Ishikawa (cell line): ENCODE data around the gene ELP5.

ENCODE experiments used
- CEBPB ChIP-seq: IDR thresholded peaks from 2 replicates; pipeline ENCODE4 v1.6.1; 2012
- CREB1 ChIP-seq: IDR thresholded peaks from 2 replicates; pipeline ENCODE4 v1.6.1; 2012; ENCODE audit warnings: low read depth
- EGR1 ChIP-seq: IDR thresholded peaks from 2 replicates; pipeline ENCODE4 v1.6.1; 2012
- EP300 ChIP-seq: IDR thresholded peaks from 2 replicates; pipeline ENCODE4 v1.6.1; 2012; ENCODE audit warnings: borderline replicate concordance
- FOXM1 ChIP-seq: IDR thresholded peaks from 2 replicates; pipeline ENCODE4 v1.6.1; 2012; ENCODE audit warnings: low read depth, borderline replicate concordance
- NFIC ChIP-seq: IDR thresholded peaks from 2 replicates; pipeline ENCODE4 v1.6.1; 2012
- RAD21 ChIP-seq: IDR thresholded peaks from 2 replicates; pipeline ENCODE4 v1.6.1; 2012; ENCODE audit warnings: low read depth
- REST ChIP-seq: IDR thresholded peaks from 2 replicates; pipeline ENCODE4 v1.6.1; 2012; ENCODE audit warnings: low read depth, mild to moderate bottlenecking
- TAF1 ChIP-seq: IDR thresholded peaks from 2 replicates; pipeline ENCODE4 v1.6.1; 2012; ENCODE audit warnings: low read depth, mild to moderate bottlenecking
- TCF12 ChIP-seq: IDR thresholded peaks from 2 replicates; pipeline ENCODE4 v1.6.1; 2012; ENCODE audit warnings: low read depth
- TEAD4 ChIP-seq: IDR thresholded peaks from 2 replicates; pipeline ENCODE4 v1.6.1; 2012
- YY1 ChIP-seq: IDR thresholded peaks from 2 replicates; pipeline ENCODE4 v1.6.1; 2012; ENCODE audit warnings: low read depth
- TF ChIP-seq, protein P1 (sequence below): IDR thresholded peaks from 2 replicates; pipeline ENCODE4 v1.6.1; 2012
- TF ChIP-seq, protein P2 (sequence below): IDR thresholded peaks from 2 replicates; pipeline ENCODE4 v1.6.1; 2012

DNA sequence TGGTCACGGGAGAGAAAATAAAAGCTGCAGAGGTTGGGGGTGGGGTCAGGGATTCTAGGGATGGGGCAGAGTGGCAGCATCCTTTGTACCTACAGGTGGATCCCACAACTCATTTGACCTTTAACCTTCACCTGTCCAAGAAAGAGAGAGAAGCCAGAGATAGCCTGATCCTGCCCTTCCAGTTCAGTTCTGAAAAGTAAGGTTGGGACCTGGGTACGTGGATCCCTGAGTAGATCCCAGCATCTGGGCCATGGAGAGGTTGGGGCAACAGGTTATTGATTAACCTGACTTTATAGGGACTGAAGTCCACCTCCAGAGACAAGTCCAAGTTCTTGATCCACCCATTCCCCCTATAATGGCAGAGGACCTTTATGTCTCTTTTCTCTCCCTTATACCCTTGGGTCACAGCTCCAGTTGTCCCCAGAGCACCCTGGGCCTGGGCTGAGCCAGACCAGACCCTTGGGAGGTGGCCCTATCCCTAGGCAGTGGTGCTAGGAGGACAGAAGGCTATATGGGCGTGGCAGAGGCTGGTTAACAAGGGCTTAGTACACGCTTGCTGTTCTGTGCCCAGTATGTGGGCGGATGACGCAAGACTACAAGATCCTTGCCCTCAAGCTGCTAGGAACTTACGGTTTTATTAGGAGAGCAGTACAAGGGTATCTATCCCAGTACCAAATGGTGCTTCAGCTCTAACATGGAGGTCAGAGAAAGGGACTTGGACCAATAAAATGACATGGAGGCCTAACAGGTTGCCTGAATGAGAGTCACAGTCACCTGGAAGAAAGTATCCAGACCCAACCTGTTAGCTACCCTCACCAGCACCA lies 6.9 kb downstream of the ELP5 start:
- no peak for TF ChIP-seq RAD21
- TF ChIP-seq YY1 = no peak
- no peak for TF ChIP-seq TAF1
- TF ChIP-seq TCF12 = no peak
- no peak for TF ChIP-seq EP300
- TF ChIP-seq, protein P1, sequence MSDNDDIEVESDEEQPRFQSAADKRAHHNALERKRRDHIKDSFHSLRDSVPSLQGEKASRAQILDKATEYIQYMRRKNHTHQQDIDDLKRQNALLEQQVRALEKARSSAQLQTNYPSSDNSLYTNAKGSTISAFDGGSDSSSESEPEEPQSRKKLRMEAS = no peak
- peak; percentile 86 for TF ChIP-seq CEBPB
- no peak for TF ChIP-seq REST
- TF ChIP-seq TEAD4 = no peak
- TF ChIP-seq, protein P2, sequence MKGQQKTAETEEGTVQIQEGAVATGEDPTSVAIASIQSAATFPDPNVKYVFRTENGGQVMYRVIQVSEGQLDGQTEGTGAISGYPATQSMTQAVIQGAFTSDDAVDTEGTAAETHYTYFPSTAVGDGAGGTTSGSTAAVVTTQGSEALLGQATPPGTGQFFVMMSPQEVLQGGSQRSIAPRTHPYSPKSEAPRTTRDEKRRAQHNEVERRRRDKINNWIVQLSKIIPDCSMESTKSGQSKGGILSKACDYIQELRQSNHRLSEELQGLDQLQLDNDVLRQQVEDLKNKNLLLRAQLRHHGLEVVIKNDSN = no peak
- no peak for TF ChIP-seq NFIC
- TF ChIP-seq EGR1 = peak; percentile 82
- TF ChIP-seq FOXM1 = no peak
- TF ChIP-seq CREB1 = no peak
